RWPE1 (cell line): Measurements from ENCODE around the gene TRNP1.

Source experiments
- CTCF ChIA-PET: fragments of 350-600 bp; sonication (Branson Sonifier 250); formaldehyde crosslinking; extraction: SDS; loops from one replicate; lab custom pipeline; 2021; lab: Yijun Ruan, JAX
- POLR2A ChIA-PET: fragments of 400-600 bp; formaldehyde crosslinking; extraction: SDS; loops from one replicate; lab custom pipeline; 2020; ENCODE audit warnings: antibody characterized with exemption; ENCODE audit not compliant: low non-redundant PET; lab: Yijun Ruan, JAX
- DNase-seq: peaks from one replicate; pipeline ENCODE4 v3.0.0; 2012; ENCODE audit warnings: low spot score
- H3K27ac ChIP-seq: fragments of 450-650 bp; 2 replicates; pipeline ENCODE4 v1.5.1; 2017
- CTCF ChIP-seq: fragments of 450-650 bp; conservative IDR thresholded peaks from 2 replicates; pipeline ENCODE4 v1.5.1; 2017; ENCODE audit warnings: low read depth, mild to moderate bottlenecking

The TRNP1 gene

GRCh38 chr1:27015260-27015659 is 21.8 kb downstream of the TRNP1 start:
- 0 out of 2 replicates have a peak overlapping the region, but pooled peaks have one; percentile 10 for H3K27ac ChIP-seq
- TF ChIP-seq CTCF, result no peak
- ChIA-PET CTCF (interaction anchor here (0.7 kb wide), 2 partner anchors 57 to 355 kb away, joined by 3 to 6 read pairs; no protein-coding TSS in a partner anchor), POLR2A (no interaction called here)
- no peak for DNase-seq

- POLR2A ChIA-PET, result no interaction called here
- DNase-seq, result no peak
- no peak overlapping the region for H3K27ac ChIP-seq
- TF ChIP-seq CTCF, result no peak
- CTCF ChIA-PET, result interaction anchor here (1.0 kb wide), 1 partner anchor 17 kb away, joined by 5 read pairs; no protein-coding TSS in a partner anchor
These were observed 22.9 kb downstream of the TRNP1 start for GRCh38 chr1:27016376-27016775.

GRCh38 chr1:27017207-27017606 is 23.7 kb downstream of the TRNP1 start:
- CTCF ChIA-PET, result interaction anchor here (0.6 to 1.0 kb wide), 3 partner anchors 18 to 80 kb away, joined by 5 to 8 read pairs (median 5); no protein-coding TSS in a partner anchor
- no peak for DNase-seq
- no peak for TF ChIP-seq CTCF
- no peak overlapping the region for H3K27ac ChIP-seq
- POLR2A ChIA-PET, result no interaction called here

GRCh38 chr1:27018316-27018715 is 24.8 kb downstream of the TRNP1 start:
- no peak for TF ChIP-seq CTCF
- DNase-seq, result no peak
- peak overlapping the region; percentile 35; the same call in 1 of the 2 replicates for H3K27ac ChIP-seq
- CTCF ChIA-PET, result interaction anchor here (0.7 to 1.0 kb wide), 2 partner anchors 79 to 1185 kb away, joined by 3 to 8 read pairs; no protein-coding TSS in a partner anchor
- POLR2A ChIA-PET, result no interaction called here

- TF ChIP-seq CTCF, result no peak
- DNase-seq, result no peak
- POLR2A ChIA-PET, result no interaction called here
- H3K27ac ChIP-seq, result no peak overlapping the region
- CTCF ChIA-PET, result interaction anchor here (0.7 kb wide), 1 partner anchor 623 kb away, joined by 5 read pairs; no protein-coding TSS in a partner anchor
These were observed 28.0 kb downstream of the TRNP1 start for GRCh38 chr1:27021354-27022031.

- no peak for DNase-seq
- no peak for TF ChIP-seq CTCF
- CTCF ChIA-PET, result interaction anchor here (0.6 kb wide), 2 partner anchors 31 to 45 kb away, joined by 3 read pairs; no protein-coding TSS in a partner anchor
- POLR2A ChIA-PET, result no interaction called here
- no peak overlapping the region for H3K27ac ChIP-seq
These were observed 32.2 kb downstream of the TRNP1 start for GRCh38 chr1:27025718-27026117.
